ENCODE measurements around the gene ABCC8.
"Not testable (repeated sequence)": the region's sequence is repeated elsewhere in the genome, so short reads cannot be mapped to it uniquely, and the experiment has no call there.

ABCC8 gene

GRCh38 chr11:17463546-17464174, 13.0 kb downstream of the ABCC8 start:
- no peak for DNase-seq

- no peak for DNase-seq
Observed at GRCh38 chr11:17462940-17463339, 13.7 kb downstream of the ABCC8 start.

GRCh38 chr11:17460406-17460805, 16.2 kb downstream of the ABCC8 start:
- no peak for DNase-seq

- no peak for DNase-seq
Observed at GRCh38 chr11:17459236-17459896, 17.3 kb downstream of the ABCC8 start.

GRCh38 chr11:17458268-17458667, 18.4 kb downstream of the ABCC8 start:
- DNase-seq: no peak

GRCh38 chr11:17457396-17458173, 19.1 kb downstream of the ABCC8 start:
- no peak for DNase-seq

- DNase-seq: no peak
Observed at GRCh38 chr11:17452668-17453067, 24.0 kb downstream of the ABCC8 start.

- no peak for DNase-seq
Observed at GRCh38 chr11:17449158-17449557, 27.5 kb downstream of the ABCC8 start.

- no peak for DNase-seq
Observed at GRCh38 chr11:17446482-17446881, 30.2 kb downstream of the ABCC8 start.

GRCh38 chr11:17445240-17445795, 31.3 kb downstream of the ABCC8 start:
- no peak for DNase-seq

- no peak for DNase-seq
Observed at GRCh38 chr11:17443926-17444690, 32.5 kb downstream of the ABCC8 start.

GRCh38 chr11:17443423-17443822, 33.2 kb downstream of the ABCC8 start:
- DNase-seq: no peak

GRCh38 chr11:17443000-17443399, 33.6 kb downstream of the ABCC8 start:
- DNase-seq: no peak

GRCh38 chr11:17439316-17439782, 37.3 kb downstream of the ABCC8 start:
- no peak for DNase-seq

- no peak for DNase-seq
Observed at GRCh38 chr11:17437366-17437765, 39.3 kb downstream of the ABCC8 start.

GRCh38 chr11:17434108-17434507, 42.5 kb downstream of the ABCC8 start:
- no peak for DNase-seq

- no peak for DNase-seq
Observed at GRCh38 chr11:17432002-17432401, 44.6 kb downstream of the ABCC8 start.

- no peak for DNase-seq
Observed at GRCh38 chr11:17431139-17431538, 45.5 kb downstream of the ABCC8 start.

- DNase-seq: no peak
Observed at GRCh38 chr11:17430616-17431015, 46.0 kb downstream of the ABCC8 start.

GRCh38 chr11:17428925-17429324, 47.7 kb downstream of the ABCC8 start:
- no peak for DNase-seq

- DNase-seq: no peak
Observed at GRCh38 chr11:17428261-17428660, 48.4 kb downstream of the ABCC8 start.

- not testable (repeated sequence) for DNase-seq
Observed at GRCh38 chr11:17426233-17426632, 50.4 kb downstream of the ABCC8 start.

All from stimulated activated CD8-positive, alpha-beta memory T cell treated with anti-CD3 and anti-CD28 coated beads, Interleukin-4, amount 100 ng/mL, for 48 hours (primary cell).